NCI-H82 treated with DMSO at 0.1 percent for 48 hours (cell line): ENCODE data around the gene SEC63.
"Not testable (repeated sequence)": the region's sequence is repeated elsewhere in the genome, so short reads cannot be mapped to it uniquely, and the experiment has no call there.

ENCODE experiments used
- DNase-seq: peaks from one replicate; lab custom pipeline; 2025; ENCODE audit not compliant: unreplicated experiment; lab: John Stamatoyannopoulos, UW

SEC63 gene

DNA sequence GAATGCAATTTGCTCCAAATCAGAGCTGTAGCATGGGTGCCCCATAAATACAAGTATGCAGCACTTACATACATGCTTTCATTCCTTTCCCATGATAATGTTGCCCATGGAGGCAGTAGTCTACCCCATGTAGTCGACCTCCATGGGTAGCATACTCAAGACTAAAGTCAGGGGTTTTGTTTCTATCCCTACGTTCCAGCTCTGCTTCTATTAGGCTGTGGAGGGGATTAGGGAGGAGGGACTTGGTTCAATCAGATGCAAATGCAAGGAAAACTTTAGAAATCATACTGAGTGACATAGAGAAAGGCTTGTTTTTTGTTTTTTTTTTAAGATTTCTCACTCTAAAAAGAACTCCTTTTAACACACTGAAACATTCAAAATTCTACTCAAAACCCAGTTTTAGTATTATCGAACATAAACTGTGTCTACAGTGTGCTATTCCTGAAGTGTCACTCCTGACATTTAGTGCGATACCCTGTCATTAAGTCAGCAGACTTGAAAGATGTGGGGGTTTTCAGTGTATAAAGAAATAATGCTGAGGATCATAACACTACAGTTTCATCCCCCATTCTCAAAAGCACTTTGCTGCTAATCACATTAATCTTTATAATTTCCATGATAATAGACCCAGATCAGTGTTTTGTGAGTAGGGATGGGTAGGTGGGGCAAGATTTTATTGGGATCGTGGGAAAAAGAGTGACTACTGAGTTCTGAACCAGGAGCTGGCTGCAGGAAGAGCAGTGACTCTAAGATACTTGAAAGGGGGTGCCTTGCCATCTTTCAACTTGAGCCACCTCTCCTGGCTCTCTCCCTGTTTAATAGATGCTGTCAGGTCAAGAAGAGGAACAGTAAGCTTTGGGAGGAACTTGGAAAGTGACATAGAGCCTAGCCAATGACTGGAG lies 93.5 kb downstream of the SEC63 start:
- no peak for DNase-seq

- no peak for DNase-seq
Measured at GRCh38 chr6:107862383-107862782, 95.6 kb downstream of the SEC63 start.

DNA sequence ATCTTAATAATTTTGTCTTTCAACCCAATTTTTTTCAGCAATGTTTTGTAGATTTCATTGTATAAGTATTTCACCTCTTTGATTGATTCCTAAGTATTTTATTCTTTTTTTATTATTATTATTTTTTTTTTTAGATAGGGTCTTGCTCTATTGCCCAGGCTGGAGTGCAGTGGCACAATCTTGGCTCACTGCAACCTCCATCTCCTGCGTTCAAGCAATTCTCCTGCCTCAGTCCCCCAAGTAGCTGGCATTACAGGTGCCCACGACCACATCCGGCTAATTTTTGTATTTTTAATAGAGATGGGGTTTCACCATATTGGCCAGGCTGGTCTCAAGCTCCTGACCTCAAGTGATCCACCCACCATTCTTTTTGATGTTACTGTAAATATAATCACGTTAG lies 97.0 kb downstream of the SEC63 start:
- not testable (repeated sequence) for DNase-seq

- DNase-seq: not testable (repeated sequence)
Measured at GRCh38 chr6:107860144-107860543, 97.9 kb downstream of the SEC63 start.

GRCh38 chr6:107853230-107853629 lies 104.8 kb downstream of the SEC63 start:
- no peak for DNase-seq

DNA sequence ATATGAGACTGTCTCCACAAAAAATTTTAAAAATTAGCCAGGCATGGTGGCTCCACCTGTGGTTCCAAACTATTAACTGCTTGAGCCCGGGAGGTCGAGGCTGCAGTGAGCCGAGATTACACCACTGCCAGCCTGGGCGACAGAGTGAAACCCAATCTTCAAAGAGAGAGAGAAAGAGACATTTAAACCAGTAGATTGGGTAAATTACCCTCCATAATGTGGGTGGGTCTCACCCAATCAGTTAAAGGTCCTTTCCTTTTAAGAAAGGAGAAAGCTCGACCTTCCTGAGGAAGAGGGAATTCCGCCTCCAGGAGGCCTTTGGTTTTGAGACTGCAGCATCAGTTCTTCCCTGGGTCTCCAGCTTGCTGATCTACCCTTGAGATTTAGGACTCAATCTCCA lies 108.7 kb downstream of the SEC63 start:
- DNase-seq: no peak

DNA sequence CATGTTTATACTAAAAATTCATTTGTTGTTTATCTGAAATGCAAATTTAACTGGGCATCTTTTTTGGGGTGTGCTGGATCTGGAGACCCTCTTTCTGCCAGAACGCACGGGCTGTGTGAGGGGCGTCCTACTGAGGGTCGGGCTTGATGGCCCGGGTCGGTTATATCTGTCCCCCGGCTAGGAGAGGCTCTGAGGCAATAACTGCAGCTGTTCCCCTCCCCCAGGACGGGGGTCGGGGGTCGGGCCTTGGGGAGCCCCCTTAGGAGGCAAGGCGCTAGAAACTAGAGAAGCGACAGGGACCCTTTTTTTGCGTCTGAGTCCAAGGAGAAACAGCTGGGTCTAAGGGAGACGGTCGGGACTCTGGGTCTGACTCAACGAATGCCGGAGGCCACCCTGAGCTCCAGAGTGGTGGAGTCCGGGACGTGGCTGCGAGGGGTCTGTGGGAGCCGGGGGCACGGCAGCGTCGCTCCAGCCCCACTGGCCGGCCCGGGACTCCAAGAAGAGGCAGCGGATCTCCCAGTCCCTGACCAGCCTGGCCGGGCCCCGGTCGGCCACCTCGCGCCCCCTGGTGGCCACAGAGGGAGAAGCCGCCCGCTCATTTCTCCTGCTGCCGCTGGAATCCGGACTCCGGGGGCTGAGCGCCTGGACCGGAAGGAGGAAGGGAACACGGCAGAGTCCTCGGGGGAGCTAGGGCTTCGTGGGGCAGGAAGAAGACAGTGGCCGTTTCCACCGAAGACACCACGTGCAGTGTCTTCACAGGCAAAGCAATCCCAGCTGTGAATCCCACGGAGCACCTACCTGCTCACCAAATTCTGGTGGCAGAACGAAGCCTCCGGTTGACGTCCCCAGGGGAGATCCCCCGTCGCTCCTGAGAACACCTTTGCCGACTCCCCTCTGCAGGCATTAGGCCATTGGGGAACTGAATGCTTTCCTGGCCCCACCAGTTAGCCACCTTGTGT lies 109.9 kb downstream of the SEC63 start:
- peak; percentile 46 for DNase-seq

DNA sequence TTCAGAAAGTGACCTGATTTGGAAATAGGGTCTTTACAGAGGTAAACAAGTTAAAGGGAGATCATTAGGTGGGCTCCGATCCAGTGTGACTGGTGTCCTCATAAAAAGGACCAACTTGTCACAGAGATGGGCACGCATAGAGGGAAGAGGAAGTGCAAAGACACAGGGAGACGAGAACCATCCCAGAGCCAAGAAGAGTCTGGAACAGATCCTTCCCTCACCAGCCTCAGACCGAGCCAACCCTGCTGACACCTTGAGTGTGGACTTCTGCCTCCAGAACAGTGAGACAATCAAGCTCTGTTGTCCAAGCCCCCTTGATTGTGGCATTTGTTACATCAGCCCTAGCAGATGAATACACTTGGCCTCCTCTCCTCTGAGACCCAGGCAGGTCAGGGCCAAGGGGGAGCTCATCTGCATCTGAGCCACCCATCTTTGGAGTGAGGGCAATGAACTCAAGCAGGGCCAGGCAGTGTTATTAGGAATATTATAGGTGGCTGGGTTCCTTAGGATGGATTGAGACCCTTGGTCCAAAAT lies 111.7 kb downstream of the SEC63 start:
- no peak for DNase-seq

- no peak for DNase-seq
Measured at GRCh38 chr6:107845777-107846176, 112.2 kb downstream of the SEC63 start.

- no peak for DNase-seq
Measured at GRCh38 chr6:107843400-107843799, 114.6 kb downstream of the SEC63 start.

- no peak for DNase-seq
Measured at GRCh38 chr6:107841275-107841670, 116.7 kb downstream of the SEC63 start.

DNA sequence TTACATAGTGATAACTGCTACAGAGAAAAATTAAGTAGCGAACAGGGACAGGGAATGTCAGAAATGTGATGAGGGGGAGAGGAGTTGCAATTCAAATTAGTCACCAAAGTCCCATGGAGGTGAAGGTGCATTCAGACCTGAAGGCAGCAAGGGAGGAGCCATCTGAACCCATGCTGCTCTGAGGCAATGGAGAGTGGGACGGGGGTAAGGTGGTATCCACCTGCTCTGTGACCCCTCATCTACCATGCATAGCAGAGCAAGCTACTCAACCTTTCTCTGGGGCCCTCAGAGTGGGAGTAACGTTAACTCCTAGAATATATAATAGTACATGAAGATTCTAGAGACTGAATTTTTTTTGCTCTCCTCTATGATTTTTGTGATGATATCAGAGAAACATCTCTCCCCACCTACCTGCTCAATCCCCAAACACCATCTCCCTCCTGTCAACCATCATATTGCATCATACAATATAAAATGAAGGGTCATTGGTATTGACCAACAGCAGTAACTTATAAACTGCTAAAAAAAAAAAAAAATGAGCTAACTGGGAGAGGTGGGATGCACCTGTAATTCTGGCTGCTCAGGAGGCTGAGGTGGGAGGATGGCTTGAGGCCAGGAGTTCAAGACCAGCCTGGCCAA lies 117.3 kb downstream of the SEC63 start:
- no peak for DNase-seq

DNA sequence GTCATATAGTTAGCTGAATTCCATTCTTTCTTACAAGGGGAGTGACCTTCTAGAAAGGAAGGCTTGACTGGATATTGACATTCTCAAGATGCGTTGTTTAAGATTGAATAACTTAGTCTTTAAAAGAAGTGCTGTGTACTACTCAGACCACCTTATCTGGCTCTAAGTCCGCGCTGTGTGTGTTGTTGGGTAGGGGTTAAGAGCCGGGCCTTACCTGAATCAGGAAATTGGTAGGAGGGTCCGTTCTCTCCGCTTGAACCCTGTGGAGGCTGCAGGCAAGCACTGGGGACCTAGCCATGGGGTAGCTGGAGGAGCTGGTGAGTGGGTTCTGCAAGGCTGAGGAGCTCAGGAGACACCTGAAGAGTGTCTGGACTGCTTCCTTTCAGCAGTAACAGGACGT lies 124.9 kb downstream of the SEC63 start:
- DNase-seq: no peak

- no peak for DNase-seq
Measured at GRCh38 chr6:107832151-107833056, 125.6 kb downstream of the SEC63 start.

DNA sequence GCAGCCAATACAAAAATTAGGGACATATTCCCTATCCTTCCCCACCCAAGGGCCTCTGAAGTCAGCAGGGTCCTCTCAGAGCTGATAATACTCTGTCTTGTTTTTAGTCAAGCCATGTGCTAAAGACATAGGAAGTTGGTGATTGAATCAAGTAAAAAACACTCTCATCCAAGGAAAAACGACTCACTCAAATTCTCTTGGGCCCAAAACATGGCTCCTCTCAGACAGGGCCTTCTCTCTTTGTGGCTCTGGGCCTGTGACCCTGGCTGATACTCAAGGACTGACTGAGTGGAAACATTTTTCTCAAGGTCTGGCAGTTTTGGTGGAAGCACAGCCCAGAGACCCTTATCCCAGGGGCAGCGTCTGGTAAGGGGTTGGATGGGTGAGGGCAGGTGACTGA lies 127.9 kb downstream of the SEC63 start:
- no peak for DNase-seq

GRCh38 chr6:107827541-107827940 lies 130.5 kb downstream of the SEC63 start:
- DNase-seq: no peak

DNA sequence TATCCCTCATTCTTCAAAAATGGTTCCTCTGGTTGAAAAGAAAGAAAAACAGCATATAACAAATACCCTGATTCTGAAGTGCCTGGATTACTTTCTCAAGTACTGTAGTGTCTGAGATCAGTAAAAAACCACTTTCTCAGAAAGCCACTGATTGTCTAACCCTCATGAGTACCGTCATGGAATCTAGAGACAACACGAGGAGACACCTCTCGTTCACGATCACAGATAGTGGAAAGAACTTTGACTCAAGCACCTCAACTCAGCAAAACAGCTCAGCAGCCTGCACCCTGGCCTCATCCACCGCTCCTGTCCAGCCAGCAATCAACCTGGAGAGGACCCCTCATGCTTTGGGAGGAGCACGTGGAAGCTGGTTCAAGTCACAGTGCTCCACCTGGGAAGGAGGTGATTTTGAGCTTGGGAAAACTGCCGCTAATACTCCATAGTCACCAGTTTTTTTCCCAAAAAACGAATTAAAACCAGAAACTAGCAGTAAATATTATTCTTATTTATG lies 134.9 kb downstream of the SEC63 start:
- no peak for DNase-seq

DNA sequence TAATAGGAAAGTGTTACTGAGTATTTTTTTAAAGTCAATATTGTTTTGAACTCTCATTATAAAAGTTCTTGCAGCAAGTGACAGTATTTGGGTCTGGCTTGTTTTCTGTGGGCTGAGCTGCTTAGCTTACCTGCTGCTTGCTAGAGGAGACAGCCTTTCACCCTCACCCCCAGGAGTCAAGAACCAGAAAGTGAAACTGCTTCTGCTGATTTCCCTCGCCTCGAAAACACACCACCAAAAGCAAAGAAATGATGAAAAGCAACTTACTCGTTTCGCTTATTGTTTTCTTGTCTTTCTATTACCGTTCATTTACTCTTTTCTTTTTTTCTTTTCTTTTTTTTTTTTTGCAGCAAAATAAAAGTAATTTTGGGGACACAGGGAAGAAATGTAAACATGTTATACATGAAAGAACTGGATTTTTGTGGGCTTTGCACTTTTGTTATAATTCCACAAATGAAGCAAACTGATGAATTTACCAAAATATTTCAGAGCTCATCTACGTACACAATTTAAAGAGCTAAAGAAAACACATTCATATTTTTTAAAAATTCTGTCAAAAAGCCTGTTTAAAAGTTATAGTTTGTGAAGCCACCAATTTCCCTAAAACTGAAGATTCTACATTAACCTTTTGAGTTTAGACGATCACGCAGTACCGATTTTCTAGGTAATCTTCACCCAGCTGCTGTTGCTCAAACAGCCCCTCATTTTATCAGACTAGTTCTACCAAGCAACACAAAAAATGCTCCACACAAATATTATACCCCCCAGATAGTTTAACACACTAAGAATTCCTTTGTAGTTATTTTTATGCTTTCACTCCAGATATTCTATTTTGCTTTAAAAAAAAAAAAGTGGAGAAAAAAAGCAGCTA lies 135.6 kb downstream of the SEC63 start:
- no peak for DNase-seq

- no peak for DNase-seq
Measured at GRCh38 chr6:107821591-107821990, 136.4 kb downstream of the SEC63 start.
